Endothelial cell (in vitro differentiated cells): ENCODE measurements around the gene DHCR7. TPM values are rescaled to one million over a fixed set of nuclear protein-coding genes. Genes with fewer than 3 reads are reported as not detected.

ENCODE experiments used
- DNase-seq: peaks from one replicate; pipeline ENCODE4 v3.0.0; 2021; ENCODE audit warnings: low spot score
- H3K27ac Mint-ChIP-seq: one replicate; pipeline ENCODE4 v1.8.0; 2021; ENCODE audit warnings: mixed read lengths, inconsistent platforms; ENCODE audit not compliant: unreplicated experiment
- H3K27me3 Mint-ChIP-seq: one replicate; pipeline ENCODE4 v1.8.0; 2021; ENCODE audit warnings: mild to moderate bottlenecking, moderate library complexity, mixed read lengths, inconsistent platforms; ENCODE audit not compliant: unreplicated experiment
- H3K36me3 Mint-ChIP-seq: one replicate; pipeline ENCODE4 v1.8.0; 2021; ENCODE audit warnings: mild to moderate bottlenecking, low read depth, mixed read lengths, inconsistent platforms; ENCODE audit not compliant: unreplicated experiment
- H3K4me1 Mint-ChIP-seq: one replicate; pipeline ENCODE4 v1.8.0; 2021; ENCODE audit warnings: mild to moderate bottlenecking, mixed read lengths, inconsistent platforms; ENCODE audit not compliant: unreplicated experiment
- H3K4me3 Mint-ChIP-seq: one replicate; pipeline ENCODE4 v1.8.0; 2021; ENCODE audit warnings: mild to moderate bottlenecking, mixed read lengths, inconsistent platforms; ENCODE audit not compliant: unreplicated experiment
- H3K9me3 Mint-ChIP-seq: one replicate; pipeline ENCODE4 v1.8.0; 2021; ENCODE audit warnings: mixed read lengths, inconsistent platforms; ENCODE audit not compliant: unreplicated experiment
- microRNA-seq: library from miRNA; unstranded; fragments of <30 nt; microRNA quantifications from one replicate; pipeline ENCODE4, GENCODE V29; 2020; ENCODE audit not compliant: unreplicated experiment
- total RNA-seq: library from RNA; stranded (reverse); fragmentation: NEBNext Ultra II Directional; extraction: Animal tissue kit (Norgen Biotek cat#: 25700); gene quantifications from one replicate; pipeline ENCODE4 v1.2.1, GENCODE V29; 2021; ENCODE audit not compliant: unreplicated experiment
- TF ChIP-seq, protein P1 (sequence below): fragments of 200-600 bp; sonication (generic); IDR thresholded peaks from one replicate; pipeline ENCODE4 v1.5.0; 2021; ENCODE audit warnings: antibody characterized with exemption; ENCODE audit not compliant: unreplicated experiment

The DHCR7 gene
- total RNA-seq, 1 donor from 2014 or later, result 130 TPM

GRCh38 chr11:71387200-71387599 is 61.0 kb downstream of the DHCR7 start:
- Mint-ChIP-seq H3K27me3 (peaks cover 9% of the 10 kb centered on the region), H3K36me3 (peaks cover 4% of the 10 kb centered on the region), H3K27ac (no peak overlapping the region), H3K4me1 (no peaks in the 10 kb centered on the region), H3K9me3 (no peaks in the 10 kb centered on the region), H3K4me3 (no peak overlapping the region)
- no peak for DNase-seq
- TF ChIP-seq, protein P1, sequence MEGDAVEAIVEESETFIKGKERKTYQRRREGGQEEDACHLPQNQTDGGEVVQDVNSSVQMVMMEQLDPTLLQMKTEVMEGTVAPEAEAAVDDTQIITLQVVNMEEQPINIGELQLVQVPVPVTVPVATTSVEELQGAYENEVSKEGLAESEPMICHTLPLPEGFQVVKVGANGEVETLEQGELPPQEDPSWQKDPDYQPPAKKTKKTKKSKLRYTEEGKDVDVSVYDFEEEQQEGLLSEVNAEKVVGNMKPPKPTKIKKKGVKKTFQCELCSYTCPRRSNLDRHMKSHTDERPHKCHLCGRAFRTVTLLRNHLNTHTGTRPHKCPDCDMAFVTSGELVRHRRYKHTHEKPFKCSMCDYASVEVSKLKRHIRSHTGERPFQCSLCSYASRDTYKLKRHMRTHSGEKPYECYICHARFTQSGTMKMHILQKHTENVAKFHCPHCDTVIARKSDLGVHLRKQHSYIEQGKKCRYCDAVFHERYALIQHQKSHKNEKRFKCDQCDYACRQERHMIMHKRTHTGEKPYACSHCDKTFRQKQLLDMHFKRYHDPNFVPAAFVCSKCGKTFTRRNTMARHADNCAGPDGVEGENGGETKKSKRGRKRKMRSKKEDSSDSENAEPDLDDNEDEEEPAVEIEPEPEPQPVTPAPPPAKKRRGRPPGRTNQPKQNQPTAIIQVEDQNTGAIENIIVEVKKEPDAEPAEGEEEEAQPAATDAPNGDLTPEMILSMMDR, result no peak

DNA sequence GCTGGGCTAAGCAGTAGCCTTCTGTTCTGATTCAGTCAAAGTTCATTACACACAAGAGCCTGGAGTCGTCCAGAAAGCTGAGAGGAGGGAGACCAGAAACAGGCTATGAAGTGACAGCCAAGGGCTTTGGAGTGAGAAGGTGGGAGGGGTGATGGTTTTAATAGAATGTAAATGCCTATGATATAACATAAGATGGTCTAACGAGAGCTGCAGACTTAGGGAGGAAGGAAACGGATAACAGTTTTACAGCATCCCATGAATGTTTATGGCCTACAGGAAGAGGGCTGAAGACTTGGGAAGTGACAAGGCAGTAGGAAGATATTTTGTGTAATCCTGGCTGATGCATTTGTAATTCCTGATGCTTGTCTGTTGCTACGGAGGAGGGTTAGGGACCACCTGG is 62.0 kb downstream of the DHCR7 start:
- Mint-ChIP-seq H3K27ac (no peak overlapping the region), H3K27me3 (peaks cover 7% of the 10 kb centered on the region), H3K4me3 (no peak overlapping the region), H3K4me1 (no peaks in the 10 kb centered on the region), H3K9me3 (no peaks in the 10 kb centered on the region), H3K36me3 (peaks cover 4% of the 10 kb centered on the region)
- no peak for DNase-seq
- TF ChIP-seq, protein P1, result no peak

DNA sequence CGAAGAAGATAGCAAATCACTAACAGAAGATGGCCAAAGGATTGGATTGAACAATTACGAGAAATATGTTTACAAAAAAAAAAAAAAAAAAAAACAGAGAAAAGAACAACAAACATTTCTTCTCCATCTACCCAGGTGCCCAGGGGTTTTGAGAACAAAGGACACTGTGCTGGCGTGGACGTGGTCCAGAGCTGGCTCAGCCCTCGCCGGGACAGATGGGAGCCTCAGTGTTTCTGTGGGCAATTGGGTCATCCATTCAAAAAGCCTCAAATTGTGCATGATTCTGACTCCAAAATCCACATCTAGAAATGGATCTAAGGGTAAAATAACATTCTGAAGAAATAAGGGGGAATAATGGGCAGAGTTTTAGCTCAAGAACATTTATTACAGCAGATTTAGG is 63.1 kb downstream of the DHCR7 start:
- H3K4me3 Mint-ChIP-seq, result no peak overlapping the region
- peaks cover 4% of the 10 kb centered on the region for H3K36me3 Mint-ChIP-seq
- H3K9me3 Mint-ChIP-seq, result no peaks in the 10 kb centered on the region
- TF ChIP-seq, protein P1, result no peak
- H3K27ac Mint-ChIP-seq, result no peak overlapping the region
- H3K4me1 Mint-ChIP-seq, result no peaks in the 10 kb centered on the region
- no peak for DNase-seq
- peaks cover 7% of the 10 kb centered on the region for H3K27me3 Mint-ChIP-seq

- peaks cover 7% of the 10 kb centered on the region for H3K27me3 Mint-ChIP-seq
- H3K27ac Mint-ChIP-seq, result no peak overlapping the region
- no peaks in the 10 kb centered on the region for H3K9me3 Mint-ChIP-seq
- H3K4me3 Mint-ChIP-seq, result no peak overlapping the region
- no peak for DNase-seq
- H3K4me1 Mint-ChIP-seq, result no peaks in the 10 kb centered on the region
- peaks cover 4% of the 10 kb centered on the region for H3K36me3 Mint-ChIP-seq
- TF ChIP-seq, protein P1, result no peak
These were observed 63.6 kb downstream of the DHCR7 start for GRCh38 chr11:71384561-71384960.

Small RNA genes lying within 50 kb of the gene (microRNA-seq; reads per million reads assigned to microRNA genes)
- gene MIR6754, result 0.49 reads per million

Other genes with a start within 250 kb of the DHCR7 start
- gene SHANK2, start 195.8 kb downstream of the DHCR7 start, total RNA-seq, result 10.5 TPM
- 69.0 TPM for gene NADSYN1, start 4.8 kb upstream of the DHCR7 start, total RNA-seq
- gene KRTAP5-7, start 78.9 kb upstream of the DHCR7 start, total RNA-seq, result not detected
- not detected for gene KRTAP5-8, start 89.6 kb upstream of the DHCR7 start, total RNA-seq
- gene KRTAP5-9, start 100.0 kb upstream of the DHCR7 start, total RNA-seq, result 0.80 TPM
- gene KRTAP5-10, start 117.2 kb upstream of the DHCR7 start, total RNA-seq, result 0.23 TPM
- gene KRTAP5-11, start 134.5 kb upstream of the DHCR7 start, total RNA-seq, result not detected